Mucosa of descending colon (tissue), 3 donors: ENCODE results near the gene MDH1B. TPM values are rescaled to one million over a fixed set of nuclear protein-coding genes. Genes with fewer than 3 reads are reported as not detected.

ENCODE experiments used
- ATAC-seq: fragments of 200-7000 bp; cut with Tn5 transposase; one replicate; pipeline ENCODE4 v1.9.1; 2020; ENCODE audit warnings: mild to moderate bottlenecking, moderate library complexity
- DNase-seq, 3 donors: peaks; one replicate each; pipeline ENCODE4 v3.0.0-alpha.2; 2020
- H3K36me3 ChIP-seq: fragments of 200-600 bp; one replicate; pipeline ENCODE4 v1.8.0; 2021; ENCODE audit warnings: low read depth, mild to moderate bottlenecking
- H3K4me1 ChIP-seq: fragments of 200-600 bp; one replicate; pipeline ENCODE4 v1.8.0; 2021; ENCODE audit warnings: low read depth, mild to moderate bottlenecking
- H3K4me3 ChIP-seq: fragments of 200-600 bp; one replicate; pipeline ENCODE4 v1.8.0; 2021; ENCODE audit warnings: mild to moderate bottlenecking
- H3K9me3 ChIP-seq: fragments of 200-600 bp; one replicate; pipeline ENCODE4 v1.8.0; 2021; ENCODE audit warnings: mild to moderate bottlenecking
- CTCF ChIP-seq: fragments of 200-600 bp; IDR thresholded peaks from one replicate; pipeline ENCODE4 v1.8.0; 2022; ENCODE audit warnings: antibody characterized with exemption, mild to moderate bottlenecking
- intact Hi-C, 2 donors: fragments of 100-400 bp; cut with DNase I in 1 of 2; cut with micrococcal nuclease in 1 of 2; formaldehyde crosslinking; loops; one replicate each; pipeline versions ENCODE4 v1.11.0 to v1.11.1; 2022; cut with DNase I, micrococcal nuclease
- total RNA-seq, 3 donors: library from RNA; stranded (reverse); fragmentation: NEBNext Ultra II Directional in 2 of 3; extraction: Animal tissue kit (Norgen Biotek cat#: 25700) in 2 of 3; gene quantifications; one replicate each; pipeline versions ENCODE4 v1.2.1 to v1.2.4, GENCODE V29; 2021 to 2023
- donor health status: DM: no; HTN: no; CAD: no; lungs with moderate emphysema.
- donor health status: DM: no; HTN: no; CAD: no.
- donor health status: DM: no; HTN: yes; CAD: no.

The MDH1B gene
- total RNA-seq, 3 donors from 2014 or later = 0.26 to 0.60 (median 0.34) TPM

DNA sequence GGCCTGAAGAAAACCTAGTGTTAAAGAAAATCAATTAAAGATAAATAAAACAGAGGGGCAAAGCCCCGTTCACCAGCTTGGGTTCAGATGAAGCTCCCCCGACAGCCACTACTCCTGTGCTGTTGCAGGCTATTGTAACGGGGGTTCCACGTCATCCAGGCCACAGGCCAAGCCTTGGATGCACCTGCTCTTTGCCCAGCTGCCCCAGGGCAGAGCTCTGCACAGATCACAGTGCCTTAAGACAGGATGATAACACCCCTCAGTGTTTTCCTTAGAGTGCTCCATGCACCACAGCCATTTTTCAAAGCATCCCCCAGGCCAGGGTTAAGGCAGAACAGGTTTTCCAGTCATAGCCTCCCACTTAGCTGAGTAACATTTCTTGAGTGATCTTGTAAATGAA lies 32.2 kb upstream of the MDH1B start:
- no peak for DNase-seq
- no peak for TF ChIP-seq CTCF
- Histone ChIP-seq H3K4me1 (no peaks in the 10 kb centered on the region), H3K4me3 (no peak overlapping the region), H3K36me3 (no peaks in the 10 kb centered on the region), H3K9me3 (no peaks in the 10 kb centered on the region)
- no peak for ATAC-seq
- intact Hi-C loops = loop anchor here in 1 of 2 donors (10.0 kb wide), 1 partner anchor 677 kb away; no protein-coding TSS in a partner anchor

DNA sequence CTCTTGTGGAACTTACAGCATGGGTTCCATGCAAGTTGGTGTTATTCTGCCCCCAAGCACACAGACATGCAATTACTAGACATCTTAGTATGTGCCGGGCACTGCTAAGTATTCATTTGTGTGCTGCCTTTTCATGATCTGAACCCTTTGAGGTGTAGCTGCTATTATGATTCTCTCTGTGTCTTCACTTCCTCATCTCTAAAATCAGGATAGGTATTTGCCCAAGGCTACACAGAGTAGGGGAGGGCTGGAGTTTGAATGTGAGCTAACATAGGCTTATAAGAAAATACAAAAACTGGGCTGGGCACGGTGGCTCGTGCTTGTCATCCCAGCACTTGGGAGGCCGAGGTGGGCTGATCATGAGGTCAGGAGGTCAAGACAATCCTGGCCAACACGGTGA lies 27.5 kb upstream of the MDH1B start:
- H3K4me3 ChIP-seq = no peak overlapping the region
- DNase-seq (no peak), ATAC-seq (no peak)
- H3K9me3 ChIP-seq = no peaks in the 10 kb centered on the region
- no peaks in the 10 kb centered on the region for H3K36me3 ChIP-seq
- TF ChIP-seq CTCF = no peak
- no peaks in the 10 kb centered on the region for H3K4me1 ChIP-seq
- intact Hi-C loops = loop anchor here in 1 of 2 donors (10.0 kb wide), 1 partner anchor 682 kb away; no protein-coding TSS in a partner anchor

GRCh38 chr2:206790311-206790935 lies 25.3 kb upstream of the MDH1B start:
- H3K9me3 ChIP-seq = no peaks in the 10 kb centered on the region
- DNase-seq (no peak), ATAC-seq (no peak)
- intact Hi-C loops = loop anchor here in 1 of 2 donors (10.0 kb wide), 1 partner anchor 684 kb away; no protein-coding TSS in a partner anchor
- TF ChIP-seq CTCF = no peak
- H3K4me3 ChIP-seq = no peak overlapping the region
- H3K36me3 ChIP-seq = no peaks in the 10 kb centered on the region
- H3K4me1 ChIP-seq = no peaks in the 10 kb centered on the region

- DNase-seq = no peak
- Histone ChIP-seq H3K36me3 (no peaks in the 10 kb centered on the region), H3K4me1 (no peaks in the 10 kb centered on the region), H3K9me3 (peaks cover 3% of the 10 kb centered on the region), H3K4me3 (no peak overlapping the region)
- intact Hi-C loops = no loop called here
- no peak for TF ChIP-seq CTCF
- no peak for ATAC-seq
These were observed 19.6 kb upstream of the MDH1B start for GRCh38 chr2:206784559-206785353.

- Histone ChIP-seq H3K4me3 (no peak overlapping the region), H3K9me3 (peaks cover 3% of the 10 kb centered on the region), H3K4me1 (no peaks in the 10 kb centered on the region), H3K36me3 (no peaks in the 10 kb centered on the region)
- no peak for ATAC-seq
- DNase-seq = no peak
- no peak for TF ChIP-seq CTCF
- intact Hi-C loops = no loop called here
These were observed 18.6 kb upstream of the MDH1B start for GRCh38 chr2:206783718-206784117.
